ENCODE data around the gene CT83.

Gene CT83, protein sequence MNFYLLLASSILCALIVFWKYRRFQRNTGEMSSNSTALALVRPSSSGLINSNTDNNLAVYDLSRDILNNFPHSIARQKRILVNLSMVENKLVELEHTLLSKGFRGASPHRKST

DNA sequence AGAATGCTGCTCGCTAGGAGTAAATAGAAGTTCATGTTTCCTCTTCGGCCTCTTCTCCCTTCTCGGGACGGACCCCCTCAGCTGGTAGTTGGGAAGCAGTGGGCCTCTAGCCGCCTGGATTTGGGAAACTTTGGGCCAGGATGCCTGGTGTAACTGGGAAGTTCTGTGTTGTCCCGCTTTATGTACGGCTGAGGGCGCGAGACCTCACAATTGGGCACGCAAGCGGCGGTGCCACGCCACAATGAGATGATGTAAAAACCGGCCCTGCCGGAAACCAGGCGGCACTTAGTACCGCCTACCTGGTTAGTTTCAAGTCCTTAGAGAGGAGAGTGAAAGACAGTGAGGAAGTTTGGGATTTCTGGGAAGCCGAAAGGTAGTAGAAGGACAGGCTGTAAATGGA lies at the start of gene CT83:
Gene CT83, minus strand, starts transcription at position 155 of the 400 bp plus-strand sequence. Its CDS starts 120 bp downstream, at position 35.
- DNase-seq, result no peak

DNA sequence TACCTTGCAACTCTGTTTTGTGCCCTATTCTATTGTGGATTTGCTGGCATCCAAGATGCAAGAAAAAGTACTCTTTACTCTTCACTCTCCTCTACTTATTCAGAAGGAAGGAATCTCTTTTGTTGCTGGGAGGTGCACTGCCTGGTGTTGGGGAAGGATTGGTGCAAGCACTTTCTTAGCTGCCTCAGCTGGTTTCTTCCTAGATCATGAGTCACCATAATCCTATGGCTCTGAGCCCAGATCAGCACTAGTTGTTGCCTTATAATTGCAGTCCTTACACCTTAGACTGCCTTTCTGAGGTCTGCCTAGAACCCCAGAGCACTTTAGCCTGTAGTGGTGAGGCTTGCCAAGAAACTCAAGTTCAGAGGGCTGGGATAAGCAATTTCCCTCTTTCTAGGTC lies 37.0 kb upstream of the CT83 start:
- DNase-seq, result no peak

DNA sequence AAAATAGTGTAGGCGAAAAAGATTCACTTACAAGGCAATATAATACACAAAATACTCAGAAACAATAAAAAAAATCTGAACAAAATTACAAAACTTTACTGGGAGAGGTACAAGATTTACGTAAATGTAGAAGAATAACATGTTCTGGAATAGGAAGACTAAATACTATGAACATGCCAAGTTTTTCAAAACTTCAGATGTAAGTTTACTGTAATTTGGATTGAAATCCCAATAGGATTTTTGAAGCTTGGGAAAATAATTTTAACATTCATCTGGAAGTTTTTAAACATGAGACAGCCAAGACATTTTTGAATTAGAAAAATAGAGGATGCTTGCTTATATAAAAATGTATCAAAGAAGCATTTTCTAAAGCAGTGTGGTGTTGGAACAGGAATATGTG lies 30.5 kb upstream of the CT83 start:
- DNase-seq, result no peak

DNA sequence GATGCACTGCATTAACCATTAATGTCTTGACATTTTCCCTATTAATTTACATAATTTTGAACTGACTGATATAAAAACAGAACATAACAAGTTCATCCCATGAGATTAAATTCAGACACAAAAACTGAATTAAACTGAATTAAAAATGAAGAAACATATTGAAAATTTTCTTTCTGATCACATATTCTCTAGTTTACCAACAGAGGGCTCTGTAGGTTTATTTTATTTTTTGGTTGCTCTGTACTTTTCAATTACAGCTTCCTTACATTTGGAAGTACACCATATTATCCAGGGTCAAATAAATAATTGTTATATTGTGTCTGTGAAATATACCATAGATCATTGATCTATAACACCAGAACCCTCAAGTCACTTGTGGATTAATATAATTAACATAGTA lies 27.3 kb upstream of the CT83 start:
- no peak for DNase-seq

DNA sequence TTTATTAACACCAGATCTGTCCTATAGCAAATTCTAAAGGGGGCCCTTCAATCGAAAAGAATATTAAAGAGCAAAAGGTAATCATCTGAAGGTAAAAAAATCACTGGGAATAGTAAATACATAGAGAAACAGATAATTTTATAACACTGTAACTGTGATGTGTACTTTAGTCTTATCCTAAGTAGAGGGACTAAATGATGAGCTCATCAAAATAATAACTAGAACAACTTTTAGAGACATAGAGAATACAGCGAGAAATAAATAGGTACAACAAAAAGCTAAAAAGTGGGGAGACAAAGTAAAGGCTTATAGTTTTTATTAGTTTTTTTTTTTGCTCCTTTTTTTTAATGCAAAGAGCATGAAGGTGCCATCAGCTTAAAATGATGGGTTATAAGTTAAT lies 17.3 kb upstream of the CT83 start:
- no peak for DNase-seq

DNA sequence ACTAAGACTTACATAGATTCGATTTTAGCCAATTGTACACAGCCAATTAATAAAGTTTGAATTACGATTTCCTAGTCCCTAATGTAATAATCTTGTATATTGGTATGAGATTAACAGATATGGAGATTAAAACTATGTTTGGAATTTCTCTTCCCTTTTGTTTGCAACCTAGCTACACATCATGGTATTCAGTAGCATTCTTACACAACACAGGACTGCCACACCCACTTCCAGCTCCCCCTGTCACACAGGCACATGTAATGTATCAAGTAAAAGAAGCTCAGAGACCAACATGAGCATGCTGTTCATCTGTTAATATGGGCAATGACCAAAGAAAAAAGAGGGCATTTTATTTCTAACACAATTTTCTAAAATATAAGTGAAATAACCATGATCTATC lies 13.6 kb downstream of the CT83 start:
- no peak for DNase-seq

DNA sequence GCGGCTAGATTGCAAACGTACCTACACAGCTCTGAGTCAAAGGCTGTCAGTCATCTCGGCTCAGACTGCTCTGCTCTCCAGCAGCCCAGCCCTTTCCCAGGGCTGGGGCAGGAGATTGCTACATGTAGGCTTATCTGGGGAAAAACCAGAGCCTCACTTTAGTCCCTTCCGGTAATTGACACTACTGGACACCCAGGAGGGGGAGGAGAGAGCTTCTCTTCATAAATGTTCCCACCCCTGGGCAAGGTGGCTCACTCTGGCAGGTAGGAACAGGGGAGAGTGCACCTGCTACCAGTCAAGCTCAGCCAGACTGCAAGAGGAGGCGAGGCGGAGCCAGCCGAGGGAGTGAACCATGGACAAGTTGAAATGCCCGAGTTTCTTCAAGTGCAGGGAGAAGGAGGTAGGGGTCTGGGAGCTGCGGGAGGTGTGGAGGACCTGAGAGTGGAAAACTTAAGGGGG lies 26.4 kb downstream of the CT83 start, which contains the start of gene SLC6A14:
Gene SLC6A14, plus strand, starts transcription at position 249 of the 459 bp plus-strand sequence. Its CDS starts 104 bp downstream, at position 353.
- DNase-seq, result no peak

DNA sequence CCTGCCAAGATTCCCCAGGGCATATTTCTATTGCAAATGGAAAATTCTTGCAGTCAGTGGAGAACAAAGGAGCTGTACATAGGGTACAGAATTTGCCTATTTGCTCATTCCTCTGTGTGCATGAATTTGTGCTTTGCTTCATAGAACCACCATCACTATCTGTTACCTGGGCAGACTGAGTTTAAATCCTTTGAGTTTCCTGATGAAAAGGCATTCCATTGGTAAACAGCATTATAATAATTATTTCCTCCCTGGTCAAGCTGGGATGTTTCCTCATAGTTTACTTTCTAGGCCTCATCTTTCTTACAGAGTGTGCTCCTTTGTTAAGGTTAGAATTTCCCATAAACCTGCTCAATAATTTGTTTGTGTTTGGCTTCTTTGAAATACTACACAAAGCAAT lies 27.2 kb downstream of the CT83 start:
- DNase-seq, result no peak

DNA sequence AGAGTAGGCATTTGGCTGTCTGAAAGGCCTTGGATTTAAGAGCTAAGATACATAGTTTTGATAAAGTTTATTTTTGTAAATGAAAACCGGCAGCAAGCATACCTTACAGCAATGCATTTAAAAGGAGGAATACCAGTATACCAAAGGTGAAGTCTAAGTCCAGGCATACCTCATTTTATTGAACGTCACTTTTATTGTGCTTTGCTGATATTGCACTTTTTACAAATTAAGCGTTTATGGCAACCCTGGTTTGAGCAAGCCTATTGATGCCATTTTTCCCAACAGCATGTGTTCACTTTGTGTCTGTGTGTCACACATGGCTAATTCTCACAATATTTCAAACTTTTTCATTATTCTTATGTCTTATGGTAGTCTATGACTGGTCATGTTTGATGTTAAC lies 34.8 kb downstream of the CT83 start:
- no peak for DNase-seq

DNA sequence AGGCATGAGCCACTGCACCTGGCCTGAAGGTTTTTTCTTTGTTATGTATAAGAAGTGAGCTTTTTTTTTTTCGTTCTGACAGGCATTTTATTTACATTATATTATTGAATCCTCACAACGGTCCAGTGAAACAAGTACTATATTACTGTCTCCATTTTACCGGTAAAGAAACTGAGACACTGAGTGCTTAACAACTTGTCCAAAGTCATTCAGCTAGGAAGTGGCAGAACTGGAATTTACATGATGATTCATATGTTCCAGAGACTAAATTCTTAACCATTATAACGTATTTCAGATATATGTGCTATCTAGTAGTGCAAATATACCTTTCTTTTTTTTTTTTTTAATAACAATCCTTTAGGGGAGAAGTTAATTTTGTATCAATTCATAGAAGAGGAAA lies 44.8 kb downstream of the CT83 start:
- DNase-seq, result no peak

DNA sequence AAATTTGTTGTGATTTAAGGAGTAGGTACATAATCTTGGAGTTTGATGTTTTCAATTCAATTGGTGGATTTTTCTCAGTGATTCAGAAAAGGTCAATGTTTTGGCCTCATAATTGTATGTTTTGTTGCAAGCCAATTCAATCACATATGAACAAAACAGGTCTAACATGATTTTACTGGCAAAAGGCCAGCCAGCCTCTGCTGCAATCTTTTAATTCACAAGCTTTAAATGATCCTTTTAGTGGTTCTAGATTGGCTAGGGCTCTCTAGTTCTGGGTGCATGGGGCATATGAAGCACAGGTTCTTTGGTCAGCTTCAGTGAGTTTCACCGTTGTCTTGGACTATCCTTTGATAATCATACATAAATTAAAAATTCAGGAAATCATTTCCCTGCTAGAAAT lies 45.6 kb downstream of the CT83 start:
- no peak for DNase-seq

DNA sequence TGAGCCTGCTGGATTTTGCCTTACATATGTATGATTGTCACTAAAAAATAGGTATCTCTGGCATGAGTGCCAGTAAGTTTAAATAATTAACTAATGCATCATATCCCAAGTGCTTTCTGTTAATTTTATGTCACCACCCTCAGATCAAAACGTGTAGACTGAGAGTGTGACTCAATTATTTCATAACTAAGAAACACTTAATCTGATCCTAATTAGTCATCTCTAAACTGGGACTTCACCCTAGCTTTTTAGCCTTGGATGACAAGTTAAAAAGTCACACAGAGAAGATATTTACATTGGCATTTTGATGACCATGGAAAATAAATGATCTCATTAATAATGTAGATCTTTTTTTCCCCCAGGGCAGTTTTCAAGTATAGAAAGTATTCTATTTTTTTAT lies 49.5 kb downstream of the CT83 start:
- DNase-seq, result no peak
